ENCODE data around the gene RPS16. TPM values are rescaled to one million over a fixed set of nuclear protein-coding genes. Genes with fewer than 3 reads are reported as not detected.

The RPS16 gene
- total and polyA plus RNA-seq, 9 of the 15 experiments (the other 6 are each of a cell fraction or from before 2014, with no cell fraction given): 82.6 to 3,671 (median 2,204) TPM

DNA sequence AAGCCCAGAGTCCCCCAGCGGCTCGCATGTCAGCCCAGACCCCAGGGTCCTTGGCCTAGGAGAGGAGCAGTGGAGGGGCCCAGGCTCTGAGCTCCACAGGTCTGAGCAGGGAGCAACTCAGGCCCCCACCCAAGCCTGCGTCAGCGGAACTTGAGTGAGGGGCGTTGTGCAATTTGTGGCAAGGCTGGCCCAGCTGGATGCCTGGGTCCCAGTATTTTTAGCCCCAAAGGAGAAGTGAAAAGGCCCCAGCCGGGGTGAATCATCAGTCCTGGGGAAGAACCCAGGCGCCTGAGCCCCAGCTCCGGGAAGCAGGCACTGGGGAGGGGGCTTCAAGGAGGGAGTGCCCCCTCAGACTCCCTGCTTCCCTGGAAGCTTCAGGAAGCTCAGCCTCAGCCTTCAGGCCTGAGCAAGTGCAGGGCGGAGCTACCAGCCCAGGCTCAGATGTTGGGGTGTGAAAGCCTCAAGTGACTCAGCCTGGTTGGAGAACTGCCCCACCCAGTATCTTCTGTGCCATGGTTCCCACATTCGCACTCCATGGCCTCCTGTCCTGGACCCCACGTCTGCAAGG lies 37.4 kb downstream of the RPS16 start (continued):
- TF ChIP-seq ZNF551 (CRISPR knock-in tag; IDR thresholded peaks at IDR 0.05): no peak
- no peak for TF ChIP-seq RUNX1 (IDR thresholded peaks at IDR 0.05; ENCODE audit: low read depth)
- no peak for TF ChIP-seq MTA3 (IDR thresholded peaks at IDR 0.05; ENCODE audit: borderline replicate concordance)
- no peak for TF ChIP-seq SOX6 (IDR thresholded peaks at IDR 0.05)
- TF ChIP-seq CEBPB (tag; IDR thresholded peaks at IDR 0.05): peak; percentile 48
- TF ChIP-seq, protein P1, sequence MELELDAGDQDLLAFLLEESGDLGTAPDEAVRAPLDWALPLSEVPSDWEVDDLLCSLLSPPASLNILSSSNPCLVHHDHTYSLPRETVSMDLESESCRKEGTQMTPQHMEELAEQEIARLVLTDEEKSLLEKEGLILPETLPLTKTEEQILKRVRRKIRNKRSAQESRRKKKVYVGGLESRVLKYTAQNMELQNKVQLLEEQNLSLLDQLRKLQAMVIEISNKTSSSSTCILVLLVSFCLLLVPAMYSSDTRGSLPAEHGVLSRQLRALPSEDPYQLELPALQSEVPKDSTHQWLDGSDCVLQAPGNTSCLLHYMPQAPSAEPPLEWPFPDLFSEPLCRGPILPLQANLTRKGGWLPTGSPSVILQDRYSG (tag; conservative IDR thresholded peaks at IDR 0.05; ENCODE audit: low read depth): no peak
- no peak for TF ChIP-seq MYC (IDR thresholded peaks at IDR 0.05; ENCODE audit: low read depth, low read length)
- TF ChIP-seq MYC (CRISPR knock-in tag; IDR thresholded peaks at IDR 0.05; ENCODE audit: borderline replicate concordance, low read depth): no peak
- no peak for TF ChIP-seq RBBP5 (IDR thresholded peaks at IDR 0.05; ENCODE audit: borderline replicate concordance, insufficient read depth, low read length, poor library complexity, severe bottlenecking)
- TF ChIP-seq JUN (IDR thresholded peaks at IDR 0.05; ENCODE audit: borderline replicate concordance, low read depth, low read length): no peak; the same call in 1 of the 2 replicates
- no peak for TF ChIP-seq JUN (CRISPR knock-in tag; IDR thresholded peaks at IDR 0.05; ENCODE audit: borderline replicate concordance)
- no peak for TF ChIP-seq POLR2AphosphoS5 (IDR thresholded peaks at IDR 0.05; ENCODE audit: control insufficient read depth, insufficient read depth, low read depth, low read length)
- no peak for TF ChIP-seq MECOM (CRISPR knock-in tag; IDR thresholded peaks at IDR 0.05)
- TF ChIP-seq HDGF (IDR thresholded peaks at IDR 0.05): no peak
- TF ChIP-seq, protein P2, sequence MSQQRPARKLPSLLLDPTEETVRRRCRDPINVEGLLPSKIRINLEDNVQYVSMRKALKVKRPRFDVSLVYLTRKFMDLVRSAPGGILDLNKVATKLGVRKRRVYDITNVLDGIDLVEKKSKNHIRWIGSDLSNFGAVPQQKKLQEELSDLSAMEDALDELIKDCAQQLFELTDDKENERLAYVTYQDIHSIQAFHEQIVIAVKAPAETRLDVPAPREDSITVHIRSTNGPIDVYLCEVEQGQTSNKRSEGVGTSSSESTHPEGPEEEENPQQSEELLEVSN (IDR thresholded peaks at IDR 0.05; ENCODE audit: borderline replicate concordance in 1 of 2, extremely low read depth in 1 of 2, insufficient read depth in 1 of 2, insufficient read length in 1 of 2, low read depth in 1 of 2, low read length in 1 of 2, poor library complexity in 1 of 2, severe bottlenecking in 1 of 2): peak in 1 of 2 experiments; percentile 31
- TF ChIP-seq SMC3 (conservative IDR thresholded peaks at IDR 0.05; ENCODE audit: insufficient read depth, low read depth, low read length): no peak
- peak; percentile 58; the same call in 1 of the 2 replicates for TF ChIP-seq JUND (IDR thresholded peaks at IDR 0.05; ENCODE audit: borderline replicate concordance, low read depth, low read length)
- no peak; the same call in 2 of the 3 replicates for TF ChIP-seq JUND (tag; IDR thresholded peaks at IDR 0.05; ENCODE audit: borderline replicate concordance, low read depth, low read length)
- no peak for TF ChIP-seq NFRKB (IDR thresholded peaks at IDR 0.05; ENCODE audit: low read depth)
- no peak for TF ChIP-seq NFATC3 (IDR thresholded peaks at IDR 0.05)
- TF ChIP-seq ETS2 (tag; IDR thresholded peaks at IDR 0.05; ENCODE audit: borderline replicate concordance, poor library complexity, severe bottlenecking): no peak
- no peak for TF ChIP-seq JUNB (CRISPR knock-in tag; conservative IDR thresholded peaks at IDR 0.05)
- TF ChIP-seq, protein P3, sequence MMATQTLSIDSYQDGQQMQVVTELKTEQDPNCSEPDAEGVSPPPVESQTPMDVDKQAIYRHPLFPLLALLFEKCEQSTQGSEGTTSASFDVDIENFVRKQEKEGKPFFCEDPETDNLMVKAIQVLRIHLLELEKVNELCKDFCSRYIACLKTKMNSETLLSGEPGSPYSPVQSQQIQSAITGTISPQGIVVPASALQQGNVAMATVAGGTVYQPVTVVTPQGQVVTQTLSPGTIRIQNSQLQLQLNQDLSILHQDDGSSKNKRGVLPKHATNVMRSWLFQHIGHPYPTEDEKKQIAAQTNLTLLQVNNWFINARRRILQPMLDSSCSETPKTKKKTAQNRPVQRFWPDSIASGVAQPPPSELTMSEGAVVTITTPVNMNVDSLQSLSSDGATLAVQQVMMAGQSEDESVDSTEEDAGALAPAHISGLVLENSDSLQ (IDR thresholded peaks at IDR 0.05): no peak
- TF ChIP-seq STAG1 (CRISPR knock-in tag; IDR thresholded peaks at IDR 0.05; ENCODE audit: borderline replicate concordance): no peak
- no peak for TF ChIP-seq NCOA4 (IDR thresholded peaks at IDR 0.05; ENCODE audit: partially characterized antibody)
- no peak for TF ChIP-seq TEAD2 (tag; IDR thresholded peaks at IDR 0.05)
- no peak for TF ChIP-seq KDM2B (CRISPR knock-in tag; IDR thresholded peaks at IDR 0.05)
- no peak for TF ChIP-seq RAD51 (IDR thresholded peaks at IDR 0.05; ENCODE audit: borderline replicate concordance, low read depth)

All from K562 (cell line).